Esophagus muscularis mucosa (tissue), 4 donors: Measurements from ENCODE around the gene MAGI2.

Source experiments
- EP300 ChIP-seq: sonication (generic); formaldehyde crosslinking; IDR thresholded peaks from one replicate; pipeline ENCODE4 v1.6.1; 2017; ENCODE audit warnings: antibody characterized with exemption
- POLR2A ChIP-seq: fragments of 450-650 bp; IDR thresholded peaks from one replicate; pipeline ENCODE4 v1.6.1; 2017; ENCODE audit warnings: antibody characterized with exemption, moderate library complexity, mild to moderate bottlenecking, low read depth
- POLR2AphosphoS5 ChIP-seq, 2 donors: sonication (generic); formaldehyde crosslinking; IDR thresholded peaks; one replicate each; pipeline ENCODE4 v1.6.1; 2017; ENCODE audit warnings: antibody characterized with exemption in 2 of 2
- TF ChIP-seq, protein P1 (sequence below), 3 experiments: fragments of 200-600 bp in 2 of 3; fragments of 450-650 bp in 1 of 3; sonication (generic) in 2 of 3; IDR thresholded peaks; one replicate each; pipeline ENCODE4 v1.5.1; 2017 to 2019; ENCODE audit warnings: antibody characterized with exemption in 3 of 3, mild to moderate bottlenecking in 2 of 3, moderate library complexity in 1 of 3

DNA sequence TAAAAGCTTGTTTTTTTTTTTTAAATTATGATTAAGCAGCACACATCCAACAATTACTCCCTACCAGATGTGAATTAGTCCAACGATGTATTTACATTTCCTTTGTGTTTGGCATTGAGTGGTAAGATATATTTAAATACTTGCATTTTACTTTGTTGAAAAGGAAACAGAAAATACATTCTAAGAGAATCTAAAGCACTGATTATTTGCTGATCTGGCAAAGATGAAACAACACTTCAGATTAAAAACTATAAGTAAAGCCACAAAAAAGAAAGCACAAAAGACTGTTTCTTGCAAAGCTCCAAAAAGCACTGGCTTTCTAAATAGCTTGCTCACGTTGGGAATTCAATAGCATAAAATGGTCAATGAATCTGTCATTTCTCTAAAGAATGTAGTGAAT lies 1188.4 kb downstream of the MAGI2 start:
- TF ChIP-seq, protein P1, sequence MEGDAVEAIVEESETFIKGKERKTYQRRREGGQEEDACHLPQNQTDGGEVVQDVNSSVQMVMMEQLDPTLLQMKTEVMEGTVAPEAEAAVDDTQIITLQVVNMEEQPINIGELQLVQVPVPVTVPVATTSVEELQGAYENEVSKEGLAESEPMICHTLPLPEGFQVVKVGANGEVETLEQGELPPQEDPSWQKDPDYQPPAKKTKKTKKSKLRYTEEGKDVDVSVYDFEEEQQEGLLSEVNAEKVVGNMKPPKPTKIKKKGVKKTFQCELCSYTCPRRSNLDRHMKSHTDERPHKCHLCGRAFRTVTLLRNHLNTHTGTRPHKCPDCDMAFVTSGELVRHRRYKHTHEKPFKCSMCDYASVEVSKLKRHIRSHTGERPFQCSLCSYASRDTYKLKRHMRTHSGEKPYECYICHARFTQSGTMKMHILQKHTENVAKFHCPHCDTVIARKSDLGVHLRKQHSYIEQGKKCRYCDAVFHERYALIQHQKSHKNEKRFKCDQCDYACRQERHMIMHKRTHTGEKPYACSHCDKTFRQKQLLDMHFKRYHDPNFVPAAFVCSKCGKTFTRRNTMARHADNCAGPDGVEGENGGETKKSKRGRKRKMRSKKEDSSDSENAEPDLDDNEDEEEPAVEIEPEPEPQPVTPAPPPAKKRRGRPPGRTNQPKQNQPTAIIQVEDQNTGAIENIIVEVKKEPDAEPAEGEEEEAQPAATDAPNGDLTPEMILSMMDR (IDR thresholded peaks at IDR 0.05) = no peak
- TF ChIP-seq POLR2A = no peak
- TF ChIP-seq EP300 = no peak
- no peak for TF ChIP-seq POLR2AphosphoS5 (IDR thresholded peaks at IDR 0.05)
